GM12875 (cell line): Measurements from ENCODE around the gene ATP11A.

ENCODE experiments used
- H3K4me3 ChIP-seq: one replicate; pipeline ENCODE4 v1.5.1; 2011; ENCODE audit warnings: low read depth, low read length, control low read depth
- TF ChIP-seq, protein P1 (sequence below): IDR thresholded peaks from 2 replicates; pipeline ENCODE4 v1.5.1; 2011; ENCODE audit warnings: low read depth, mild to moderate bottlenecking, control low read depth, inconsistent platforms, low read length, moderate library complexity, borderline replicate concordance; ENCODE audit not compliant: insufficient read depth

Gene ATP11A

DNA sequence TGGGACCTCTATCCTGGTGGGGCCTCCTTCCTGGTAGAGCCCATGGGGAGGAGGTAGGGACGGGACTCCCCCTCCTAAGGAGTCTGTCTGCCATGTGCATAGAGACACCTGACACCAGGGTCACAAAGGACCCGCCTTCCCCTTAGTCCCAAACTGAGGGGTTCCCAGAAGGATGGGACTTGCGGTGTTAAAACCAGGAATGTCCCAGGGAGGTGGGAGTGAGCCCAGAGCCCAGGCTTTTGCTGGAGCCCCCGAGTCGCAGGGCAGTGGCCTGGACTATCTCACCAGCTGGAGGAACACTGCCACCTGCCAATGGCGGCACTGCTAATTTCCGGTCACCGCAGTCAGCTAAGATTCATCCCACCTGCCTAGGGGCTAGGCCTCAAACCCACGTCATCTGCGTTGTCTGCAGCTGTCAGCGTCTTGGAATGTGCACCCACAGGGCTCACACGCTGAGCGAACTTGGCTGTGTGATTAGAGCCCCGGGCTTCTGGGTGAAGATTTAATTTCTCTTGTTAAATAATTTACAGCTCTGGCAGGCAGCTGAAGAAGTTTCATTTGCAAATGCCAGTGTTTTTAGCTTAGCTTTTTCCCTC lies 31.9 kb upstream of the ATP11A start:
- H3K4me3 ChIP-seq = no peak overlapping the region
- TF ChIP-seq, protein P1, sequence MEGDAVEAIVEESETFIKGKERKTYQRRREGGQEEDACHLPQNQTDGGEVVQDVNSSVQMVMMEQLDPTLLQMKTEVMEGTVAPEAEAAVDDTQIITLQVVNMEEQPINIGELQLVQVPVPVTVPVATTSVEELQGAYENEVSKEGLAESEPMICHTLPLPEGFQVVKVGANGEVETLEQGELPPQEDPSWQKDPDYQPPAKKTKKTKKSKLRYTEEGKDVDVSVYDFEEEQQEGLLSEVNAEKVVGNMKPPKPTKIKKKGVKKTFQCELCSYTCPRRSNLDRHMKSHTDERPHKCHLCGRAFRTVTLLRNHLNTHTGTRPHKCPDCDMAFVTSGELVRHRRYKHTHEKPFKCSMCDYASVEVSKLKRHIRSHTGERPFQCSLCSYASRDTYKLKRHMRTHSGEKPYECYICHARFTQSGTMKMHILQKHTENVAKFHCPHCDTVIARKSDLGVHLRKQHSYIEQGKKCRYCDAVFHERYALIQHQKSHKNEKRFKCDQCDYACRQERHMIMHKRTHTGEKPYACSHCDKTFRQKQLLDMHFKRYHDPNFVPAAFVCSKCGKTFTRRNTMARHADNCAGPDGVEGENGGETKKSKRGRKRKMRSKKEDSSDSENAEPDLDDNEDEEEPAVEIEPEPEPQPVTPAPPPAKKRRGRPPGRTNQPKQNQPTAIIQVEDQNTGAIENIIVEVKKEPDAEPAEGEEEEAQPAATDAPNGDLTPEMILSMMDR = no peak

DNA sequence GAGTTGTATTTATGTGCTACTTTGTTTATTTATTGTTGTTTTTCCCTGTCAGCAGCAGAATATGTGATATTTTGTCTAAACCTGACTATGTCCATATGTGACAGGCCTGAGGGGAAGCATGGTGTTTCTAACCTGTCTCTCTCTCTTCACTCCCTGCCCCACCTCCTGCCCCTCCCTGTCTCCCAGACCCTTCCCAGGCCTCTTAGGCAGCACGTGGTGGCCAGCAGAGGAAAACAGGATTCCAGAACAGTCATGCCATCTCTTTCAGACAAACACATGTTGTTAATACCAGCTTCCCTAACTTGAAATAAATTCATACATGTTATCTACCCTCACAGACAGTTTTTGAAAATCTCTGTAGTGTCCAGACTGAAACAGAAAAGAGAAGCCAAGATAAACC lies 31.0 kb upstream of the ATP11A start:
- TF ChIP-seq, protein P1 = no peak
- H3K4me3 ChIP-seq = no peak overlapping the region

DNA sequence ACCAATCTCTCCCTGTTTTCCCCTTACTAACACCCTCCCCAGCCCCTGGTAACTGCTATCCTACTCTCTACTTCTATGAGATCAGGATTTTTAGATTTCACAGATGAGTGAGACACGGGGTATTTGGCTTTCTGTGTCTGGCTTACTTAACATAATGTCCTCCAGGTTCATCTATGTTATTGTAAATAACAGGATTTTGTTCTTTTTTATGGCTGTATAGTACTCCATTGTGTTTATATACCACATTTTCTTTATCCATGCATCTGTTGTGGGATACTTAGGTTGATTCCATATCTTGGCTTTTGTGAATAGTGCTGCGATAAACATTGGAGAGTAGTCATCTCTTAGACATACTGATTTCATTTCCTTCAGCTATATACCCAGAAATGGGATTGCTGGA lies 28.5 kb upstream of the ATP11A start:
- H3K4me3 ChIP-seq = no peak overlapping the region
- TF ChIP-seq, protein P1 = no peak

DNA sequence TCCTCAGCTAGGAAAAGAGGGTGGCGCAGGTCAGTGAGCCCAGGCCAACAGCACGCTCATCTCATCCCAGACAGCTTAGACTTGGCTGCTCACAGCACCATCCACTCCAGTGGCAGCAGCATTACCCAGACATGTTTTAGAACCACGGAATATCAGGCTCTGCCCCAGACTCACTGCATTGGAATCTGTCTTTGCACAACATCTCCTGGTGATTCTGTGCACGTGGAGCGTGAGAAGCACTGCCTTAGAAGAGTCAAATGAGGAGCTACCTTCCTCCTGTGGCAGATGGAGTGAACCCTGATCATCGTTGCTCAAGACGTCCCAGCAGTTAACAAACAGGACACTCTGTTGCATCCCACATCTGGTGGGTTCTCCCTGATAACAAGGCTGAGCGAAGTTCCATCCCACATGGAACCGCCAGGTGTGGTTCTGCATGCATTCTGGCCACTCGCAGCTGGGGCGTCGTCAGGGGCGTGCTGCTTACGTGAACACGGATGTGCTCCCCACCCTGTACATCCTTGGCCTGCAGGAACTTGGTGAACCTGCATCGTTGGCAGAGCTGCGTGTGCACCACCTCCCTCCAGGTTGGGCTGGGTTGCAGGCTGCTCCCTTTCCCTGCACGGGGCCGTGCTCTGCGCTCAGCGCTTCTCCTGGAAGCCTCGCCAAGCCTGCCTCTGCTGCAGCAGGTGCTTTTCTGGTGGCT lies 25.2 kb upstream of the ATP11A start:
- H3K4me3 ChIP-seq = no peak overlapping the region
- TF ChIP-seq, protein P1 = no peak

DNA sequence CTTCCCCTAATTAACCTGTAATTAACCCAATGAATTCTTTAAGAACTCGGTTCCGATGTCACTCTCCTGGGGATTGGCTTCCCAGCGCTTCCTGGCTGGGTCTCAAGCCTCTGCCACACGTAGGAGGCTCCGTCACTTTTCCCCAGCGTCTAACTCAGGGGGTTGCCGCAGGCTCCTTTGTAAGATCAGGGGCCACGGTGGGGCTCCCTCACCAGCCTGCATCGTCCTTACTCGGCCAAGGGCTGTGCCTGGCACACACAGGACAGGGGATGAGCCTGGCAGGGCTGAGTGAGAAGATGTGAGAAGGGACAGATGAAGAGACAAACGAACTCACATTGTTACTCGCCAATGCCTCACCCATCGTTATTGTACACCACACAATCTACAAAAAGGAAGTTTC lies 20.9 kb upstream of the ATP11A start:
- H3K4me3 ChIP-seq = no peak overlapping the region
- TF ChIP-seq, protein P1 = no peak

DNA sequence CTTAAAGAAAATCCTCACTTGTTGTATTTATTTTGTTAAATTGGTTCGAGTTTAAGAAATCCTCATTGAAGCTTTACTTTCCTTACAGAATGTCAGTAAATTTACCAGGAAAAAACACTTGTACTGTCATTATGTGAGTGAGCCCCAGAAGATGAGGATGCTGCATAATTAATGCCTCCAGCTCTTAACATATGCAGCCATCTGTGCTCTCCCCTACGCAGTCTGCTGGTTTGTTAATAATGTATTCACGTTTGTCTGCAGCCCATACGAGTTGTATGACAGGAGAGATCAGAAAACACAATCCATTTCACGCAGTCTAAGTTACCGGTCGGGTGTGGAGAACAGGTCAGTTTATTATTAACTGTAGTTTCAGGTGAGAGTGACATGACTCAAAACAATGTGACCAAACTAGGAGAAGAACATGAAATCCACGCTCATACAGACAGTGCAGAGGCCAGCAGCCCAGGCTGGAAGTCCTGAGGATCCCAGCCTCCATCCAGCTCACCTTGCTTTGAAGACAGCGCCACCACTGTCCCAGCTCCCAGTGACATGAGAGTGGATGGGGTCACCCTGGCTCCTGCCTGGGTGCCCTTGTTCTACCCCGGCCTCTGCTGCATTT lies 19.8 kb upstream of the ATP11A start:
- TF ChIP-seq, protein P1 = no peak
- H3K4me3 ChIP-seq = no peak overlapping the region

DNA sequence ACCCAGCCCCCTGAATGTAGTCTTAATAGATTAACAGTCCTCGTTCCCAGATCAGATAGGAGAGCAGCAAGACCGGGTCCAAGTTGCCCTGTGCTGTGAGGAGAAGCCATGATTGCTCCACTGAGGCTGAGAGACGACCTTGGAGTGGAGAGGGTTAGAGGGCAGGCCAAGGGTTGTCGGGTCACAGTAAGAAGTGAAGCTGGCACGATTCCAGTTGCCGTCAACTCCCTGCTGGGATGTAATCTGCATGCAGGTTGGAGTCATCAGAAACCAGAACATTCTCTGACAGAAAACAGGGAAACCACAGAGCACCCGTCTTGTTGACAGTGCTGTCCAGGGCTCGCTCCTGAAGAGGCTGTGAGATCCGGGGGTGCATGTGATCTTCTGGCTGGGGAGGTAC lies 19.0 kb upstream of the ATP11A start:
- TF ChIP-seq, protein P1 = no peak
- no peak overlapping the region for H3K4me3 ChIP-seq
